Hippocampal formation (tissue), 2 donors: Measurements from ENCODE around the gene SHC2.
A peak's percentile ranks its signal among the peaks of the same experiment; 100 is the strongest.
"Not testable (repeated sequence)": the region's sequence is repeated elsewhere in the genome, so short reads cannot be mapped to it uniquely, and the experiment has no call there.

Experiments used
- DNase-seq, 2 donors: peaks; one replicate each; lab custom pipeline; 2025; lab: John Stamatoyannopoulos, UW

SHC2 gene

DNA sequence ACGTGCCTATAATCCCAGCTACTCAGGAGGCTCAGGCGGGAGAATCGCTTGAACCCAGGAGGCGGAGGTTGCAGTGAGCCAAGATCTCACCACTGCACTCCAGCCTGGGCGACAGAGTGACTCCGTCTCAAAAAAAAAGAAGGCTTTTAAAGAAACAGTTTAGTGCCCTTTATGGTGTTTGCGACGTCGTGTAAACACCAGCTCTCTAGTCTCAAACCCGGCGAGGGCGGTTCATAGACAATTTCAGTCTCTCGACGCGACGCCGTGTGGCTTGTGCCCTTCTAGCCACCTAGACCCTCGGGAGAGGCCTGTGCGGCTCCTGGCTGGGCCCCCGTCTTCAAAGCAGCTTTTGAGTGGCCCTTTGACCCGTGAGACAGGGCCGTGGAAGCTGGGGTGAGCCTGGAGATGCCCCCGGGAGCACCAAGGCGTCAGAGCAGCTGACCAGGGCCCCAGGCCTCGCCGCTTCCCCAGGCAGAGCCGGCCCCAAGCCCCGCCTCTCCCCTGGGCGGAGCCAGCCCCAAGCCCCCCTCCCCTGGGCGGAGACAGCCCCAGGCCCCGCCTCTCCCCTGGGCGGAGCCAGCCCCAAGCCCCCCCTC, 30.4 kb upstream of the SHC2 start:
- no peak for DNase-seq

DNA sequence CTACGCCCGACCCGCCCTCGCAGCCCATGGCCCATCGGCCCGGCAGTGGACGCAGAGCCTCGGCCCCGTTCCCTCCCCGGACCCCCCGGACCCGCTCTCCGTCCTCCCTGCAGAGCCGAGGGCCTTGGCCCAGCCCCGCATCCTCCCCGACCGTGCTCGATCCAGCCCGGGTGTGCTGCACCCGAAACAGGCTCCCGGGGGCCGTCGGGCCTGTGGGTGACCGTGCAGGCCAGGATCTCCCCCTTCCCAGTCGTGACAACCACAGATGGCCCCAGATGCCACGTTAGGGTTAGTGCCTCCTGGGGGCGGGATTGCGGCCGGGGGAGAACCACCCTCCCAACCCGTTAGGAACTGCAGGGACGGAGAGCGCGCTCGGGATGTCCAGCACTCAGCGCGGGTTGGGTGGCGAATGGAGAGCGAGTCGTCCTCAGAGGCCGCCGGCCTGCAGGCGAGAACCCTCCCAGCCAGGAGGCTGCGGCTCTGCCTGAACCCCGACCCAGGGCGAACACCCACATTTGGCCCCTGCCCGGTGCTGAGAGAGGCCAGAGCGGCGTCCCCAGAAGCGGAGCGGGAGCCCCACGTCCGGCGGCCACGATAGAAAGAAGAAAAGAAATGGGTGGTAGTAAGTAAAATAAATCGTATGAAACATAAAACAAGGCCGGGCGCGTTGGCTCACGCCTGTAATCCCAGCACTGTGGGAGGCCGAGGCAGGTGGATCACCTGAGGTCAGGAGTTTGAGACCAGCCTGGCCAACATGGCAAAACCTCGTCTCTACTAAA, 28.8 kb upstream of the SHC2 start:
- DNase-seq = no peak

DNA sequence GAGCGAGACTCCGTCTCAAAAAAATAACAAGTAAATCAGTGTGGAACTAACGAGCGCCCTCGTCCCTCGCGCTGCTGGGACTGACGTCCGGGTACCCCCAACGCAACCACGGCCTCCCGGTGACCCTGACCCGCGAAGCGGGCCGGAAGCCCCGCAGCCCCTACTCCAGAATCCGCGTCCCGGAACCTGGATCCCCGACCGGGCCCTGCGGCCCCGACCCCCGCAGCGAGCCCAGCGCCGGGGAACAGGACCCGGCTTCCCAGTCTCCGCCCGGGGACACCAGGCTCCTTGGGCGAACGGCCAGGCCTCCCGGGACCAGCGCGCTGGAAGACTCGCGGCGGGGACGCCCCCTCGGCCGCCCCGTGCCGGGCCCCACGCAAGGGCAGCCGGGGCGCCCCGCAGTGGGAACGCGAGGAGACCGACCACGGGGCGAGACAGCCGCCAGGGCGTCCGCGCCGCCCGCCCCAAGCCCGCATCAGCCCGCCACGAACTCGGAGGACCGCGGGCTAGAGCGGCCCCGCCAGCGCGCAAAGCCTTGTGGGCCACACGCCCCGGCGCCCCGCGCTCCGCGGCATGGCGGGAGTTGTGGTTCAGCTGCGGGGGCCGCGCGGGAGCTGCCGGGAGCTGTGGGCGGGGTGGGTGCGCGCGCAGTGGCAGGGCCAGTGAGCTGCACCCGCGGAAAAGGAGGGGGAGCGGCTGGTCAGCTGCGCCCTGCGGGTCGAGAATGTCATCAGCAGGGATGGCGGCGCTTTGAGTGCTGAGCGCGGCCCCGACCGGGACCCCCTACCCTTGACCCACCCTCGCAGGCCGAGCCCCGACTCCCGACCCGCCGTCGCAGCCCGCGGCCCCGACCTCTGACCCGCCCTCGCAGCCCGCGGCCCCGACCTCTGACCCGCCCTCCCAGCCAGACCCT, 27.9 kb upstream of the SHC2 start:
- peak; percentile 90 to 99 for DNase-seq

DNA sequence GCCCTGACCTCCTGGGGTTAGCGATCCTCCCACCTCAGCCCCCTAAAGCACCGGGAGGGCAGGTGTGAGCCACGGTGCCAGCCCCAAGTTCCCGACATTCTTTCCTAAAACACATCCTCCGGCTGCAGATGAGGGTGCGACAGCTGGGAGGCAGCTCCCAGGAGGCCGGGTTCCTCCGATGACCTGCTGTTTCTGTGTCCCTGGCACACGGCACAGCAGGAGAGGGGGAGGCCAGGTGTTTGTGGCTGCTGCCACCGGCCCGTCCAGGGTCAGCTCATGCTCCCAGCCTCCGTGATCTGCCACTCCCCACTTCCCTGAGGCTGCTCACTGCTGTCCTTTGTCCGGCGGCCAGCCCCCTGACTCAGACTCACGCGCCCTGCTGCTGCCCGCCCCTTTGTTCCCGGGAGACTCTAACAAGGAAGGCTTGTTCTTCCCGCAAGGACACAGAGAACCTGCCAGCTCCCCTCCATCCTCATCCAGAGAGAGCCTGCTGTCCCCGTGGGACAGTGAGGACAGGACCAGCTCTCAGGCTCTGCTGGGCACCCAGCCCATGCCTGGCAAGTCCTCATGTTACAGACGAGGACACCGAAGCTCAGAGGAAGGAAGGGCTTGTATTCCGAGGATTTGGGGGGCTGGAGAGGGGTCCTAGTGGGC, 24.9 kb upstream of the SHC2 start:
- peak; percentile 94 to 99 for DNase-seq

DNA sequence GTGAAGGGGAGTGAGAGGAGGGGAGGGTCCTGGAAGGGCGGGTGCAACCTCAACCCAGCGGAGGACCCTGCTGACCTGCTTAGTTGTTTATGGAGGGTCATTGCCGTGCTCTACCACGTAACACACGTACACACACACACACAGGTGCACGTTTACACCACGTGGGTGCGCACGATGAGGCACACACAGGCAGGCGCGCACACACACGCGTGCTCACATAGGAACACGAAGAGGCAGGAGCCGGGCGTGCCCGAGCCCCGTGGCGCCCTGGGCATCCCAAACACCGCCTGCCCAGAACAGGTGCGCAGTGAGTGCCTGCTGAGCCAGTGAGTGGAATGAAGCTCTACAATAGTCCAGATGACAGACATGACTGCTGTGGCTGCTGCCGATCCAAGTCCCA, 24.2 kb upstream of the SHC2 start:
- DNase-seq = no peak

DNA sequence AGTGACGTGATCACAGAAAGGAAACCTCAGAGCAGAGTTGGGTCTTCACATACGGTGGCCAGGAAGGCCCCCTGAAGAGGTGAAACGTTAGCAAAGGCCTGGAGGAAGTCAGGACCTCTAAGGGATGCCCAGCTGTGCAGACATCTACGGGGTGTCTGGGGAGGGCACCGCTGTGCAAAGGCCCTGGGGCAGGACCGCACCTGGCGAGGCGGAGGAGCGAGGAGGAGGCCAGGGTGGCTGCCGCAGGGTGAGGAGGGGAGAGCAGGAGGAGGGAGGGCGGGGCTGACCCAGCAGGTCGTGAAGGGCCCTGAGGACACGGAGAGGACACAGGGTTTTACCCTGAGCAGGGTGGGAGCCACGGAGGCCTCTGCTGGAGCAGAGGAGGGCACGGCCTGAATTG, 23.7 kb upstream of the SHC2 start:
- no peak for DNase-seq

DNA sequence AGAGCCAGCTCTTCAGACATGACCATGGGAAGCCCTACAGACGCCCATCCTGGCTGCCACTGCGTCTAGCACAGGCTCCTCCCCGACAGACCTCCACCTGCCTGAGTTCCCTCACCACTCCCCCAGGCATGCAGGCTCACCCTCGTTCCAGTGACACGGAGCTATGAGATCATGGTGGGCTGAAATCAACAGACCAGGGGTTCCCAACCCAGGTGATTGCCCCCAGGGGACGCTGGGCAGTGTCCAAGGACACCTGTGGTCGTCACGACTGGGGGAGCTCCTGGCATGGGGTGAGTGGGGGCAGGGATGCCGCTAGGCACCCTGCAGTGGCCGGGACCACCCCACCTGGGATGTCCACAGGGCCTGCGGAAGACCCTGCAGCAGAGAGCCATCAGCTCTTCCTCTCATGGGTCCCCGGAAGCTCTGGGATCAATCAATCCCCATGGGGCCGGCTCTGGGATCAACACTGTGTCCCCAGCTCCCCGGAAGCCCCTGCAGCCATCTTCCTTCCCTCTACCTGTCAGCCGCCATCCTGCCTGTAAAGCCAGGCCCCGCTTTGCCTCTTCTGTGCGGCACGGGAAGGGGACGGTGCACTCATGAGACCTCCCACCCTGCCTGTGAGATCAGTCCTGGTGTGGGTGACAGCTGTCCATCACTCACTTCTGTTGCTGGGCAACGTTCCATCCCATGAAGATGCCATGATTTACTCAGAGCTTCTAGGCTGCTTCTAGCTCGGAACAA, 22.7 kb upstream of the SHC2 start:
- DNase-seq = no peak

DNA sequence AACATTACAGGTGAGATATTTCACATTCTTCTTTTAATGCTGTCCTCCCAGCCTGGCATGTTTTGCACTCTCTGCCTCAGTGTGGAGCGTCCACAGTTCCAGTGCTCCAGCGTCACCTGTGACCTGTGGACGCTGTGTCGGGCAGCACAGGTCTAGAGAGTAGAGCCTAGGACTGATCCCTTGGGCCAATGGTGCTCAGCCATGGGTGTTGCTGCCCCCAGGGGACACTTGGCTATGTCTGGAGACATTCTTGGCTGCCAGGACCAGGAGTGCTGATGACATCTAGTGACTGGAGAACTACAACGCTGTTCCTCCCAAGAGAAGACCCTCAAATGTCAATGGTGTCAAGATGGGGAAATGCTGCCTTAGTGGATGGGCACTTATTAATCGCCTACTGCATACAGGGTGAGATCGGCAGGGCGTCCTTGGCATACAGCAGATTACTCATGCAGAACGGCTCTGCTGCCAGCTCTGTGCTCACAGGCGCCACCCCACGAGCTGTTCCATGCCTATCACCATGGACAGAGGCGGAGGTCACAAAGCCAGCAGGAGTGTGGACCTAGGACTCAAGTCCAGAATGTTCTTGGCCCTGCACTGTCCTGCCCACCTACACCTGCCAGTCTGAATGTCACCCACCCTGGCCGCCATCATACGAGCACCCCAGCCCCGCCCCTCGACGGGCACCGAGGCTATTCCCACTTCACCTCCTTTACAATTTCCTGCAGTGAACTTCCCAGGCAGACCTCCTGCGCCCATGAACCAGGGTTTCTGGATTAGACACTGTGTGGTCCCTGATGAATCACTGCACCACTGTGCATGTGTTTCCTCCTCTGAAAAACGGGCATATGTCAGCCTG, 21.6 kb upstream of the SHC2 start:
- no peak for DNase-seq

DNA sequence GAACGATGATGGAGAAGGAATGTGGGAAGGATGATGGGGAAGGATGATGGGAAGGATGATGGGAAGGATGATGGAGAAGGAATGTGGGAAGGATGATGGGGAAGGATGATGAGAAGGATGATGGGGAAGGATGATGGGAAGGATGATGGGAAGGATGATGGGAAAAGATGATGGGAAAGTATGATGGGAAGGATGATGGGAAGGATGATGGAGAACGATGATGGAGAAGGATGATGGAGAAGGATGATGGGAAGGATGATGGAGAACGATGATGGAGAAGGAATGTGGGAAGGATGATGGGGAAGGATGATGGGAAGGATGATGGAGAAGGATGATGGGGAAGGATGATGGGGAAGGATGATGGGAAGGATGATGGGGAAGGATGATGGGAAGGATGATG, 20.3 kb upstream of the SHC2 start:
- DNase-seq = not testable (repeated sequence)

DNA sequence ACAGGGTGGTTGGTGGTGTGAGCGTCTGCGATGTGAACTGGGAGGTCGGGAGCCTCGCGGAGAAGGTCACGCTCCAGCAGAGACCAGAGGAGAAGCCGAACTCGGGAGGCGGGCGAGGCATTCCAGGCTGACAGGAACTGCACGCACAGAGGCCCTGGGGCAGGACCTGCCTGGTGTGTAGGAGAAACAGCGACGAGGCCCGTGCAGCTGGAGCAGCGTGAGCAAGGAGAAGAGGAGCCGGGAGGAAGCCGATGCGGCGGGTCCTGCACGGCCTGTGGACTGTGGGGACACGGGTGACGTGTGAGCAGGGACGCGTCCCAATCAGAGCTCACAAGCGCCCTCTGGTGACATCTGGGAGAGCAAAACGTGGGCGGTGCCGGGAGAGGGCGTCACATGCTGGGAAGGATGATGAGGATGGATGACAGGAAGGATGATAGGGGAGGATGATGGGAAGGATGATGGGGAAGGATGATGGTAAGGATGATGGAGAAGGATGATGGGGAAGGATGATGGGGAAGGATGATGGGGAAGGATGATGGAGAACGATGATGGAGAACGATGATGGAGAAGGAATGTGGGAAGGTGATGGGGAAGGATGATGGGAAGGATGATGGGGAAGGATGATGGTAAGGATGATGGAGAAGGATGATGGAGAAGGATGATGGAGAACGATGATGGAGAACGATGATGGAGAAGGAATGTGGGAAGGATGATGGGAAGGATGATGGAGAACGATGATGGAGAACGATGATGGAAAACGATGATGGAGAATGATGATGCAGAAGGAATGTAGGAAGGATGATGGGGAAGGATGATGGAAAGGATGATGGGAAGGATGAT, 19.4 kb upstream of the SHC2 start:
- DNase-seq = peak; percentile 30 to 80

DNA sequence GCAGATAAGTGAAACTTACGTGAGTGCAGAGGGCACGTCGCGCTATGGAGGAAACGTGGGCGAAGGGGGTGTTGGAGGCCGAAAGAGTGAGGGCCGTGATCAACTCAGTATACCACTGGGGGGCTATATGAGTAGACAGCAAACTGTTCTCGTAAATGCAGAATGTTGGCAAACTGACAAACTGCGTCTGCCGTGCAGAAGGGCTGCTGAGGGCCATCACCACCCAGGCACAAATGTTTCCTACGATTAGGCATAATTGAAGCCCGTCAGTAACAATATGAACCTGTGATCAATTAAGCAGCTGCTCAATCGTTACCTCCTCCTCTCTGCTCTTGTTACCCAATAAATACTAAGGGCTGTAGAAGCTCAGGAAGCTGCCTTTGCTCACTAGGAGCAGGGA, 18.1 kb upstream of the SHC2 start:
- no peak for DNase-seq

DNA sequence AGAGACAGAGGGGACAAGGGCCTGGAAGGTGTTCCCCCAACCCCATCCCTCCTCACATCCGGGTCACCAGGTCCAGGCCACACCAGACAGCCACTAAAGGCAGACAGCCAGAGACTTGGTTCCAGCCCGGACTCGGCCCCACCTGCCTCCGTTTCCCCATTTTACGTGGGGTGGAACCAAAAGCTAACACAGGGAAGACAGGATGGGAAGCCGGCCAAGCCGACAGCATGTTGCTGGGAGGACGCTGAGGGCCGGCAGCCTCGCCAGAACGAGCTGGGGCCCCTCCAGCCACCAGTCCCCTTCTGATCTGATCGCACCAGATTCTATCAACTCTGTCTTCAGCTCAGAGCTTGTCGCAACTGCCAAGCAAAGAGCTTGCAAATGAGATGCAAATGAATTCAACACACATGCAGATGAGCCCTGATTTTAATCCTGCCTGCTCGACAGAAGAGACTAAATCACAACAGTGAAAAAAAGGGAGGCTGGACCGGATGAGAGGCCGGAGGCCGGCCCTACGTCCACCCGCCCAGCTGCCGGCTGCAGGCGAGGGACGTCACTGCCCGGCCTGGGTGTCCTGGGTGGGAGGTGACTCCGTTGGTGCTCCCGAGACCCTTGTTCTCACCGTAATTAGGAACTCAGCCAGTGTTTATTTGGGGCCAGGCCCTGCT, 17.5 kb upstream of the SHC2 start:
- DNase-seq = peak in 1 of 2 donors; percentile 41

DNA sequence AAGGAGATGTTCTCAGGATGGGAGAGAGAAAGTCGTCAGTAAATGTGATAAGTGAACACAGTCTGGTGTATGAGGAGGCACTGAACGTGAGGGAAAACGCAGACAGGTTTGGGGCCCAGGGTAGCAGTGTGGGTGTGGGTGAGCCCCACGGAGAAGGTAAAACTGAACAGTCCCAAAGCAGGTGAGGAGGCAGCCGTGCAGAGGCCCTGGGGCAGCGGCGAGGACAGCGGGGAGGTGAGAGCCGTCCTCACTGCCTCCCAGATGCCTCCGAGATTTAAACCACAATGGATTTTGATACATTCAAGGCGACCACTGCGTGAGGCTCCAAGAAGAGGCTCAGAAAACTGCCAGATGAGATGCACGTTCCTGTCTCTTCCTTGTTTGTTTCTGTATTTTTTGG, 14.5 kb upstream of the SHC2 start:
- no peak for DNase-seq

DNA sequence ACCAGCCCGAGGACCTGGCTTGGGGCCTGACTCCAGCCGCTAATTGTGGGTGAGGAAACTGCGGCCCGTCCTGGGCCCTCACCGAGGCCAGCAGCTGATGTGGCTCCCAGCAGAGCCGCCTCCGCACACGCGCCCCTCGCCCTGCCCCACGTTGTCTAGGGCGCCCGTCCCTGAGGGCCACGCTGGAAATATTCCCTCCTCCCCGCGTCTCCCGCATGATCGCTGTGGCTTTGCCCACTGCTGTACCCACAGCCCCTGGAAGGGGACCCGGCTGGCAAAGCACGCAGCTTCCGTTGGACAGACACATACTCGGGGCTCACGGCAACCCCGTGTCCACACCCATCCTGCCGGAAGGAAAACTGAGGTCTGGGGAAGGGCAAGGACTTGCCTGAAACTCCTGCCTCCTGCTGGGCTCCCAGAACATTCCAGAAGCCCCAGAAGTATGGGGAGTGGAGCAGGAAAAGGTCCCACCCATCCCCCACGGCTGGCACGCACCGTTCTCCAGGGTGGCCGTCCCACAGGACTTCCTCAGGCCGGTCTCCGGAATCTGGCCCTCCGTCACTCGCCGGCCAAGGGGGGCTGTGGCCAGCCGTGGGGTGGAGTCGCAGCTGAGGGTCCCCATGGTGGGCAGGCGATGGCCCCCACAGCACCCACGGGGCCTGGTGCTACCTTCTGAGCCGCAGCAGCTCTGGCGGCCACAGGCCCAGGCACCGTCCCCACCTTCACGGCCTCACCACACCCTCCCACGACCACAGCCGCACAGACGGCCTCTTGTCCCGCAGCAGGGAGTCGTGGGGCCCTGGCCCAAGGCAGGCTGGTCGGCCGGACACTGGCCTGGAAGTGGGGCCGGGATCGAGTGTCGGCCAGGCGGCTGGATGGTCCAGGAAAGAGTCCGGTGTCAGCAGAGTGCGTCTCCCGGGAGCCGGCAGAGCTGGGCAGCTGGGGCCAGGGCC, 13.6 kb upstream of the SHC2 start:
- no peak for DNase-seq

DNA sequence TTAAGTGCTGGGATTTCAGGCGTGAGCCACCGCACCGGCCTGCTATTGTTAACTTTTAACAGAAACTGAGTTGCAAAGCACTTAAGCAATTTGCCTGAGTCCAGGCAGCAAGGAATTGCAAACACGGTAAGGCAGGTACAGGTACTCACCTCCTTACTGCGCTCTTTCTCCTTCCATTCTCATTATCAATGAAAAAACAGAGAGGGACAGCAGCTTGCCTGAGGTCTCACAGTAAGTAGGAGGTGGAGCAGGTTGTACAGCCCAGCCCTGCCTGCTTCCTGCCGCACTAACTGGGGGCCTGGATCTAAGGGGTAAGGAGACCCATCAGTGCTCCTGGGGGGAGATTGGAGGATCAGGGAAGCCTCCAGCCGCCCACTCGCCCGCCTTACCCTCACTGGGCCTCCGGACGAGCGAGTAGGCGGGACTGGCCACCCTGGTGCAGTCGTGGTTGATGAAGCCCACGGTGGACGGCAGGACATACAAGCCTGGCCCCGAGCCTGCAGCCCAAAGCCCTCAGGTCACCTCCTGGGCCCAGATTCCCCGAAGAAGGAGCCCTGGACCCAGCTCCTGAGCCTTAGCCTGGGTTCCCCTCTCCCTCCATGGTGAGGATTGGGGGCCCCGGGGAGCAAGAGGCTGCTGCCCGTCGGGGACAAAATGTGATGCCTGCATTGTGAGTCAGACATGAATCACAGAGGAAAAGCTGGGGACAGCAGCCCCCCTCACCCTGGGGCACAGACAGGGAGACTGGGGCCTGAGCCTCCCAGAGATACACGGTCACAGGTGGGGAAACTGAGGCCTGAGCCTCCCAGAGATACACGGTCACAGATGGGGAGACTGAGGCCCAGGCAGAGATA, 11.4 kb upstream of the SHC2 start:
- DNase-seq = no peak

DNA sequence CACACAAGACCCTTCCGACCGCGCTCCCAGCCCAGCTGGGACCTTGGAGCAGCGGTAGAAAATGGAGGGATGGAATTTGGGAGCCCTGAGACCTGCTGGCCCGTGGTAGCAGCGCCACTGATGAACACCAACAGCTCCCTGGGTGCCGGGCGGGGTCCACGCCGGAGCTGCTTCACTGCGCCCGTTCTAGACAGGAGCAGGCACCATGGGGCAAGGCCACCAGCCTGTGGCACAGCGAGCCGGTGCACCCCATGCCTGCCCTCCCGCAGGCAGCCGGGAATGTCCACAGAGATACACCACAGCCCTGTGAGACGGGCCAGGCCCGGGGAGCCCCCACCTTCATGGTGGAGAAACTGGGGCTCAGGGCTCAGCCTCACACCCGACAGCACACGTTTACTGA, 9.9 kb upstream of the SHC2 start:
- no peak for DNase-seq

DNA sequence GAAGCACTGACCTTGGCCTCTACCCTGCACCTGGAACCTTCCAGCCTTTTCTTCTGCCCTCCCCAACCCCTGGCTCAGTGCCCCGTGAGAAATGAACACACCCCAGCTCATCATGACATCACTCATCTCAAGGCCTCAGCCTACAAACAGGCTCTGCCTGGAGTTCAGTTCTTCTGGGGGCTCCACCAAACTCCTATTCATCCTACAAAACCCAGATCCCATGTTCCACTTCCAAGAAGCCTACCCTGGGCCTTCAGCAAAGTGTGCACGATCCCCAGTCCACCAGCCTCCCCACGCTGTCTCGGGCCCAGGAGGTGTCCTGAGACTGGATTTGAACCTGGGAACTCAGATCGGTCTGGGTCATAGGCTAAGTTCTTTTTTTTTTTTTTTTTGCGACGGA, 9.0 kb upstream of the SHC2 start:
- DNase-seq = no peak
